NAMALWA (cell line): ENCODE measurements around the gene ACACB.

Experiments
- DNase-seq: peaks from one replicate; pipeline ENCODE4 v3.0.0-alpha.2; 2015; ENCODE audit warnings: low spot score

Gene ACACB

DNA sequence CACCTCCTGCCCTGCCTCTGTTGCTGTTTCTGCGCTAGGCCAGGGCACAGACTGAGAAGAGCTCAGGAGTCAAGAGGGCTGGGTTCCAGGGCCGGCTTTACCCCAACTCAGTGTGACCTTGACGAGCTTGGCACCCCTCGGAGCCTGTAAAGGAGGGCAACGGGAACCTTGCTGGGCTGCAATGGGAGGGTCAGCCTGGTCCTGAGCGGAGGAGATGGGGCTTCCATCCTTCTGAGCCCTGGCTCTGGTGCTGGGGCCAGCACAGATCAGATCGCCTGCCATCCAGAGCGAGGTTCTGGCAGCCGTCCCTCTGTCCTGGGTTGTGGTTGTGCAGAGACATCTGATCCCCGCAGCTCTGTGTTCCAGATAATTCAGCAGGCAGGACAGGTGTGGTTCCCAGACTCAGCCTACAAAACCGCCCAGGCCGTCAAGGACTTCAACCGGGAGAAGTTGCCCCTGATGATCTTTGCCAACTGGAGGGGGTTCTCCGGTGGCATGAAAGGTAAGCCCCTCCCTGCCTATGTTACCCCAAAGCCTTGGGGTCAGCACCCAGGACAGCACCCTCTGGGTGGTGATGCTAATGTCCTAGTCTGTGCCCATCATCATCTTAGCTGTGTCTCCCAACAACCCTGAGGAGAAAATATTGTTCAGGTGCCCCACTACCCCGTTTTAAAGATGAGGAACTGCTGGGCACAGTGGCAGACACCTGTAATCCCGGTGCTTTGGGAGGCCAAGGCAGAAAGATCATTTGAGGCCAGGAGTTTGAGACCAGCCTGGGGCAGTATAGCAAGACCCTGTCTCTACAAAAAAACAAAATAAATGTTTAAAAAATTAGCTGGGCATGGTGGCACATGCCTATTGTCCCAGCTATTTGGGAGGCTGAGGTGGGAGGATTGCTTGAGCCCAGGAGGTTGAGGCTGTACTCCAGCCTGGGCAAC, 142.5 kb downstream of the ACACB start:
- DNase-seq = no peak

GRCh38 chr12:109259545-109259895, 143.1 kb downstream of the ACACB start:
- no peak for DNase-seq

DNA sequence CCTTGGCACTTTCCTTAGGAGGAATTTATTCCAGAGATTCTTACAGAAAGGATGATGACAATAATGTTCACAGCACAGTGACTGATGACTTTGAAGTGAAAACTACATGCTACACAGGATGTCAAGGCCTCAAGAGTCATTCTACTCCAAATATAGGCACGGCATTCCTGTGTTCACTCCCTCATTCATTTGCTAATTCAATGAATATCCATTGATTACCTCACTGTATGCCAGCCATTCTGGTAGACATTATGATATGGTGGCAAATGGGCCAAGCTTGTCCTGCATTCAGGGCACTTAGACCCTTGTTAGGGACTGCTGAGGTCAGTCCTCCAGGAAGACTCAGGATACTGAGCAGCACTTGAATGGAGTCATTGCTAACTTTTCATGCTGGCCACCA, 144.7 kb downstream of the ACACB start:
- no peak for DNase-seq

GRCh38 chr12:109261939-109262338, 145.6 kb downstream of the ACACB start:
- no peak for DNase-seq

GRCh38 chr12:109263439-109263838, 147.1 kb downstream of the ACACB start:
- no peak for DNase-seq

DNA sequence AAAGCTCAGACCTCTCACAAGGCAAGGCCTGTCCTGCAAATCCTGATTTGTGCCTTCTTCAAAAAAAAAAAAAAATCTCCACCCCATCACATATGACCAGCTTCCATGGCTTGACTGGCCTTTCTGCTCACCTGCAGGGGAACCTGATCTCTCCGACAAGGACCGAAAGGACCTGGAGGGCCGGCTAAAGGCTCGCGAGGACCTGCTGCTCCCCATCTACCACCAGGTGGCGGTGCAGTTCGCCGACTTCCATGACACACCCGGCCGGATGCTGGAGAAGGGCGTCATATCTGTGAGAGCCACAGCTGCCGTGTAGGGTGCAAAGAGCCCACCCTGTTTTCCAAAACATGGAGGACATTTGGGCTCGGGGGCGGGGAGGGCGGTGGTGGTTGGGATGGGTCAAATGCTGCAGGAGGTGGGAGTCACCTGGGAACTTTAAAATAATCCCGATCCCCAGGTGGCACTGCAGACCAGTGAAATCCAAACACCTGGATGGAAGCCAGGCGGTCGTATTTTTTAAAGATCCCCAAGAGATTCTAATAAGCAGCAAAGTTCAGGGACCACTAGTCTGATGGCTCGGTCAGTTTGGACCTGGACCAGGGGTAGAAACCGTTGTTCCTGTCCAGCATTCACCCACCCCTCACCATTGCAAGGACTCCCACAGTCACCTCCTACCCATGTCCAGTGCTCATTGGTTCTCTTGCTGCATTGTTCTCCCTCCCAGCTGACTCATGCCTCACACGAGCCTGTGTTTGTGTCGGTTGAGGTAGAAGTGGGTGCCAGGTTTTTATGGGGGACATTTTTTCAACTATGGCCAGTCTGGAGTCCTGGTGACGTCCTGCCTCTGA, 147.9 kb downstream of the ACACB start:
- peak; percentile 87 for DNase-seq

DNA sequence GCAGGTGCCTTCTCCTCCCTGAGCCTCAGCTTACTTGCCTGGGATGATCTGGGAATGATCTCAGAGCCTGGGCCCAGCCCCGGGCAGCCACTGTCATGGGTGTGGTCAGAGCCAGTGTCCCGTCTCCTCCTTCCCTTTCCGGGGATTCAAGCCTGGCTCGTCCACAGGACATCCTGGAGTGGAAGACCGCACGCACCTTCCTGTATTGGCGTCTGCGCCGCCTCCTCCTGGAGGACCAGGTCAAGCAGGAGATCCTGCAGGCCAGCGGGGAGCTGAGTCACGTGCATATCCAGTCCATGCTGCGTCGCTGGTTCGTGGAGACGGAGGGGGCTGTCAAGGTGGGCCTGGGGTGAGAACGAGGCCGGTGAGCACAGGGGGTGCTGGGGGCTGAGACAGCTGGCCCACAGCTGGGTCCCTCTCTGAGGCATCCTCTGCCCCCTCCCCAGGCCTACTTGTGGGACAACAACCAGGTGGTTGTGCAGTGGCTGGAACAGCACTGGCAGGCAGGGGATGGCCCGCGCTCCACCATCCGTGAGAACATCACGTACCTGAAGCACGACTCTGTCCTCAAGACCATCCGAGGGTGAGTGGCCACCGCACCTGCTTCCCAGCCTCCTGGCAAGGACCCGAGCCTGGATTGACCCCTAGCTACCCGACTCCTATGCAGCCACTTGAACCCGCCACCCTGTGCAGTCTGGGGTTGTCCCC, 148.7 kb downstream of the ACACB start:
- DNase-seq = no peak

GRCh38 chr12:109266106-109266879, 149.9 kb downstream of the ACACB start:
- DNase-seq = no peak

DNA sequence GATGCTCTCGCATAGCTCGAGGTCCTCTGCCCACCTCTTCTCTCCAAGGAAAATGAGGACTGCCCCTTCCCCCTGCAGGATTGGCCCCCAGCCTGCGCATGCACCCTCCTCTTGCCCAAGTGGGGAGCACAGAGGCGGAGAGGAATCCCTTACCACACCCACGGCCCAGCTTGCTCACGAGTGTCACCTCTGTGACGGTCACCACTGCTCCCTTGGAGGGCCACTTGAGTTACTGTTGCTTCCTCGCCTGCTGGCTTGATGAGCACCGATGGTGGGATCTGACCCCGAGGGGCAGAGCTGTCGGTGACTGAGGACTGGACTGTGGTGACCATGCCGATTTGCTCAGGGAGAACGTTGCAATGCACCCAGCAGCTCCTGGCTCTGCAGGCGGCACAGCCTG, 151.0 kb downstream of the ACACB start:
- no peak for DNase-seq

DNA sequence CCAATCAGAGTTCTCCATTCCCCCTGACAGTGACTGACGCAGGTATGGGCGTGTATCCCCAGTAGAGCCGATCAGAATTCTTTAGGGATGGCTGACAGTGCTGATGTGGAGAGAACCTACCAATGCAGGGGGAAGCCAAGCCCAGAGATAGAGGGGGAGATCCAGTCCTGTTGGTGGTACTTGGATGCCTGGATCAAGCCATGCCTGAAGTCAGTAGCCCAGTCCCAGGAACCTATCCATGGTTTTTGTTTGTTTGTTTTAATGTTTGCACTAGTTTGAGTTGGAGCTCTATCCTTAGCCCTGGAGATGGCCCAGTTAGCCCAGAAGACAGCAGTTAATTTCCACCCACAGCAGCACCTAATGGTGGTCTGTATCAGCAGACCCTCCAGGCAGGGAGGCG, 152.5 kb downstream of the ACACB start:
- no peak for DNase-seq

DNA sequence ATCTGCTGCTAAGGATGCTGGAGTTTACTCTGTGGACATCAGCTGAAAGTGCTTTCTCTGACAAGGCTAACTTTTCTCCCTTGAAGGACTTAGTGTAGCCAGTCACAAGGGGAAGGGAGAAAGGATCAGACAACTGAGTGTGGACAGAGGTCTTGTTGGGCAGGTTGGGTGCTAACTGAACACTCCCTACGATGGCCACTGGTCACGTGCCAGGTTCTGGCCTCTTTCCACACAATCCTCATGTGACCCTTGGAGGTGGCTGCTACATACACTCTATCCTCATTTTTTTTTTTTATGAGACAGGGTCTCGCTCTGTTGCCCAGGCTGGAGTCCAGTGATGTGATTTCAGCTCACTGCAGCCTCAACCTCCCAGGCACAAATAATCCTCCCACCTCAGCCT, 153.0 kb downstream of the ACACB start:
- no peak for DNase-seq

DNA sequence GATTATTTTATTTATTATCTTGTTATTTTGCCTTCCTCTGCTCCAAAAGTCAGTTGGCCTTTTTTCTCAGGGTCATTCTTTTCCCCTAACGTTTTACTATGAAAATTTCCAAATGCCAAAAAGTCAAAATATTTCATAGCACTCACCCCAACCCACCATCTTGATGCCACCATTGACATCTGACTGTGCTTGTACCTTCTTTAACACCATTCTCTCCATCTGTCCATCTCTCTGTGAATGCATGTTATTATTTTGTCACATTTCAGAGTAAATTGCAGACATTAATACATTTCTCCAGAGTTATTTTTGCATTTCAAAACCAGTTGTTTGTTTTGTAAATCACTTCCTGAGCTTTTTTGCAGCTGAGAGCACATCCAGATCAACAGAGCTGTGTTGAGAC, 154.1 kb downstream of the ACACB start:
- no peak for DNase-seq

- no peak for DNase-seq
These were observed 155.0 kb downstream of the ACACB start for GRCh38 chr12:109271418-109271817.

- no peak for DNase-seq
These were observed 157.0 kb downstream of the ACACB start for GRCh38 chr12:109273354-109273753.

DNA sequence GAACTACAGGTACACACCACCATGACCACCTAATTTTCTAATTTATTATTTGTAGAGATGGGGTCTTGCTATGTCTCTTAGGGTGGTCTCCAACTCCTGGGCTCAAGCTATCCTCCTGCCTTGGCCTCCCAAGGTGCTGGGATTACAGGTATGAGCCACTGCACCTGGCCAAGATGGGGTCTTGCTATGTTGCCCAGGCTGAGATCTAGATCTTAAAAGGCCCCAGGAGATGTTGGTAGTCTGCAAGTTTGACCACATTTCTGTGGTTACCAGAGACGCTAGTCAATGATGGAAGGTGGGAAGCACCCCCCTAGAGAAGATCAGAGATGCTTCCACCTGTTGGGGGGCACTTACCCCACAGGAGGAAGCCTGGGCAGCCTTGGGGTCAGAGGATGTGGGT, 158.0 kb downstream of the ACACB start:
- DNase-seq = no peak

- no peak for DNase-seq
These were observed 158.8 kb downstream of the ACACB start for GRCh38 chr12:109275173-109275572.

GRCh38 chr12:109276160-109276559, 159.8 kb downstream of the ACACB start:
- DNase-seq = no peak

DNA sequence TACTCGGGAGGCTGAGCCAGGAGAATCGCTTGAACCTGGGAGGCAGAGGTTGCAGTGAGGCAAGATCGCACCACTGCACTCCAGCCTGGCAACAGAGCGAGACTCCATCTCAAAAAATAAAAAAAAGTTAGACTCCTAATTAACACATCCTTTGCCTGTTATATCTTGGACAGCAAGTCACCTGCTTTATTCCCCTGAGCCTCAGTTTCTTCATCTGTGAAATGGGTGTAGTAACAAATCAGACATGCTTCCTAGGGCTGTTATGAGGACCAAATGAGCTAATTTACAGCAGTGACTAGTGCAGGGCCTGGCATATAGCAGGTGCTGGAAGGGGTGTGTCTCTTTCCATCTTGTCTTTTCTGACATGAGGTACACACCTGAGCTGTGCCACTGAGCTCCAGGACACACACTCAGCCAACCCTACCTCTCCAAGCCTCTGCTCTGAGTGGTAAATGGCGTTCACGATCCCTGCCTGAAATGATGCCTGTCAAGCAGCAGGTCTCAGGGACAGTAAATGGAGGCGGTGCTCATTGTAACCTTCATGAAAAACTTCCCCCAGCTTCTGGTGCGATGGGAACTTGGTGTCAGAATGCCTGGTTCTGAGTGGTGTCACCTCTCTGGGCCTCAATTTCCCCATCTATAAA, 161.0 kb downstream of the ACACB start:
- no peak for DNase-seq

GRCh38 chr12:109277899-109278762, 161.7 kb downstream of the ACACB start:
- no peak for DNase-seq

- no peak for DNase-seq
These were observed 162.5 kb downstream of the ACACB start for GRCh38 chr12:109278912-109279311.
